Gastrocnemius medialis (tissue), 4 donors: ENCODE data around the gene ANKS6. TPM values are rescaled to one million over a fixed set of nuclear protein-coding genes. Genes with fewer than 3 reads are reported as not detected.

Source experiments
- ATAC-seq, 2 donors: fragments of 150-250 bp; one replicate each; pipeline ENCODE4 v1.9.1; 2016
- DNase-seq, 2 donors: peaks; one replicate each; pipeline ENCODE4 v3.0.0-alpha.2; 2019
- H3K27ac ChIP-seq, 4 donors: fragments of 200-600 bp; sonication (generic); 1 replicate in 1 of 4; 2 replicates in 3 of 4; pipeline ENCODE4 v1.5.1; 2016 to 2018; ENCODE audit warnings: mild to moderate bottlenecking in 2 of 4, moderate library complexity in 1 of 4
- H3K27me3 ChIP-seq, 3 donors: fragments of 200-600 bp; sonication (generic) in 2 of 3; 1 replicate in 1 of 3; 2 replicates in 2 of 3; pipeline versions ENCODE4 v1.5.1 to v1.6.0; 2016 to 2019; ENCODE audit warnings: mild to moderate bottlenecking in 1 of 3, moderate library complexity in 1 of 3
- H3K36me3 ChIP-seq, 2 donors: fragments of 200-600 bp; sonication (generic) in 1 of 2; one replicate each; pipeline ENCODE4 v1.5.1; 2017 to 2018
- H3K4me1 ChIP-seq, 2 donors: fragments of 200-600 bp; sonication (generic) in 1 of 2; one replicate each; pipeline ENCODE4 v1.5.1; 2016 to 2017; ENCODE audit warnings: mild to moderate bottlenecking in 2 of 2
- H3K4me3 ChIP-seq, 4 donors: fragments of 200-600 bp; sonication (generic) in 3 of 4; 1 replicate in 1 of 4; 2 replicates in 3 of 4; pipeline ENCODE4 v1.5.1; 2016 to 2019; ENCODE audit warnings: mild to moderate bottlenecking in 2 of 4
- H3K9me3 ChIP-seq, 3 donors: fragments of 200-600 bp; sonication (generic) in 2 of 3; 1 replicate in 1 of 3; 2 replicates in 2 of 3; pipeline ENCODE4 v1.5.1; 2016 to 2019
- CTCF ChIP-seq, 5 experiments: fragments of 450-650 bp in 3 of 5; fragments of 200-600 bp in 2 of 5; sonication (generic) in 2 of 5; IDR thresholded peaks in 4 of 5; conservative IDR thresholded peaks in 1 of 5; 1 replicate in 4 of 5; 2 replicates in 1 of 5; pipeline ENCODE4 v1.5.1; 2016 to 2019; ENCODE audit warnings: antibody characterized with exemption in 5 of 5, mild to moderate bottlenecking in 3 of 5, moderate library complexity in 3 of 5
- POLR2A ChIP-seq, 2 donors: fragments of 450-650 bp; IDR thresholded peaks; one replicate each; pipeline ENCODE4 v1.6.1; 2017; ENCODE audit warnings: antibody characterized with exemption in 2 of 2, mild to moderate bottlenecking in 2 of 2, moderate library complexity in 2 of 2
- in situ Hi-C, 4 donors: fragments of 200-750 bp; cut with MboI; loops; one replicate each; pipeline versions ENCODE4 v1.15.0 to v1.8.0; 2017; ENCODE audit warnings: low sequenced_read_pairs in 4 of 4
- intact Hi-C: fragments of 100-400 bp; cut with DNase I; formaldehyde crosslinking; loops from one replicate; pipeline ENCODE4 v1.15.1; 2023; ENCODE audit warnings: low total_unique reads
- total RNA-seq, 4 donors: library from RNA; depleted of rRNA; stranded (reverse); fragments of >200 nt; gene quantifications; one replicate each; pipeline versions ENCODE4 v1.1.0 to v1.2.3, GENCODE V29; 2016

Gene ANKS6
- total RNA-seq, 4 donors from 2014 or later: 3.9 to 7.0 (median 4.4) TPM

- H3K9me3 ChIP-seq: no peaks in the 10 kb centered on the region
- intact Hi-C loops: no loop called here
- in situ Hi-C loops: no loop called here
- DNase-seq (no peak), ATAC-seq (no peak)
- TF ChIP-seq POLR2A (IDR thresholded peaks at IDR 0.05): no peak
- no peak for TF ChIP-seq CTCF (IDR thresholded peaks at IDR 0.05 in 4 of 5, conservative IDR thresholded peaks at IDR 0.05 in 1 of 5)
- H3K27ac ChIP-seq: no peak overlapping the region
- no peak overlapping the region for H3K4me3 ChIP-seq
- H3K36me3 ChIP-seq: peaks cover 0 to 26% of the 10 kb centered on the region in 2 donors
- no peaks in the 10 kb centered on the region for H3K27me3 ChIP-seq
- H3K4me1 ChIP-seq: no peaks in the 10 kb centered on the region
These were observed 60.1 kb downstream of the ANKS6 start for GRCh38 chr9:98736226-98736625.

GRCh38 chr9:98732801-98733200, 63.6 kb downstream of the ANKS6 start:
- Histone ChIP-seq H3K4me1 (no peaks in the 10 kb centered on the region), H3K4me3 (no peak overlapping the region), H3K36me3 (peaks cover 0 to 23% of the 10 kb centered on the region in 2 donors), H3K27ac (no peak overlapping the region), H3K27me3 (no peaks in the 10 kb centered on the region), H3K9me3 (no peaks in the 10 kb centered on the region)
- TF ChIP-seq POLR2A (IDR thresholded peaks at IDR 0.05): no peak
- no peak for TF ChIP-seq CTCF (IDR thresholded peaks at IDR 0.05 in 4 of 5, conservative IDR thresholded peaks at IDR 0.05 in 1 of 5)
- intact Hi-C loops: no loop called here
- in situ Hi-C loops: no loop called here
- ATAC-seq (no peak), DNase-seq (no peak)

GRCh38 chr9:98732091-98732490, 64.3 kb downstream of the ANKS6 start:
- ATAC-seq: no peak
- no peak for DNase-seq
- no peaks in the 10 kb centered on the region for H3K4me1 ChIP-seq
- no peak overlapping the region for H3K4me3 ChIP-seq
- TF ChIP-seq CTCF (IDR thresholded peaks at IDR 0.05 in 4 of 5, conservative IDR thresholded peaks at IDR 0.05 in 1 of 5) (no peak), POLR2A (IDR thresholded peaks at IDR 0.05) (no peak)
- no peaks in the 10 kb centered on the region for H3K27me3 ChIP-seq
- intact Hi-C loops (no loop called here), in situ Hi-C loops (no loop called here)
- H3K36me3 ChIP-seq: peaks cover 0 to 23% of the 10 kb centered on the region in 2 donors
- H3K9me3 ChIP-seq: no peaks in the 10 kb centered on the region
- H3K27ac ChIP-seq: no peak overlapping the region

- DNase-seq: no peak
- H3K36me3 ChIP-seq: peaks cover 0 to 16% of the 10 kb centered on the region in 2 donors
- H3K9me3 ChIP-seq: no peaks in the 10 kb centered on the region
- intact Hi-C loops: no loop called here
- no peak for ATAC-seq
- in situ Hi-C loops: no loop called here
- H3K4me1 ChIP-seq: no peaks in the 10 kb centered on the region
- no peak for TF ChIP-seq CTCF (IDR thresholded peaks at IDR 0.05 in 4 of 5, conservative IDR thresholded peaks at IDR 0.05 in 1 of 5)
- TF ChIP-seq POLR2A (IDR thresholded peaks at IDR 0.05): no peak
- H3K4me3 ChIP-seq: no peak overlapping the region
- no peak overlapping the region for H3K27ac ChIP-seq
- H3K27me3 ChIP-seq: peaks cover 0 to 4% (median 0%) of the 10 kb centered on the region in 3 donors
These were observed 65.5 kb downstream of the ANKS6 start for GRCh38 chr9:98730871-98731270.

GRCh38 chr9:98728500-98728899, 67.9 kb downstream of the ANKS6 start:
- no peak overlapping the region for H3K4me3 ChIP-seq
- no peaks in the 10 kb centered on the region for H3K4me1 ChIP-seq
- no peak for DNase-seq
- peaks cover 0 to 10% (median 10%) of the 10 kb centered on the region in 3 donors for H3K27me3 ChIP-seq
- no peak for ATAC-seq
- H3K9me3 ChIP-seq: no peaks in the 10 kb centered on the region
- TF ChIP-seq POLR2A (IDR thresholded peaks at IDR 0.05): no peak
- H3K36me3 ChIP-seq: no peaks in the 10 kb centered on the region
- in situ Hi-C loops: no loop called here
- no peak overlapping the region for H3K27ac ChIP-seq
- intact Hi-C loops: no loop called here
